ENCODE measurements around the gene ARSG. TPM values are rescaled to one million over a fixed set of nuclear protein-coding genes. Genes with fewer than 3 reads are reported as not detected.

The ARSG gene
- total and polyA plus RNA-seq, 2 of the 8 experiments (the other 6 are each of a cell fraction or from before 2014, with no cell fraction given): 3.3 to 4.0 TPM

GRCh38 chr17:68398691-68399637 is 107.7 kb downstream of the ARSG start:
- Histone ChIP-seq H2AFZ (ENCODE audit: low read length) (no peak overlapping the region), H3K4ac (replicated peaks; ENCODE audit: insufficient read length, low read depth, low read length) (no peak overlapping the region), H3K79me1 (ENCODE audit: low read depth, low read length) (no peaks in the 10 kb centered on the region), H2BK20ac (ENCODE audit: low read length) (no peak overlapping the region), H2BK5ac (ENCODE audit: low read depth, low read length) (no peak overlapping the region), H3K18ac (ENCODE audit: extremely low read depth, low read length) (no peak overlapping the region), H4K91ac (replicated peaks; ENCODE audit: insufficient read length, low read length) (no peak overlapping the region), H3K14ac (ENCODE audit: insufficient read length) (no peak overlapping the region), H3K79me2 (ENCODE audit: control insufficient read depth in 1 of 2, insufficient read depth in 2 of 2, low read length in 2 of 2) (no peaks in the 10 kb centered on the region), H3K4me2 (ENCODE audit: insufficient read depth in 1 of 2, low read depth in 2 of 2, low read length in 2 of 2) (no peak overlapping the region), H3K9me3 (ENCODE audit: insufficient read depth in 2 of 2, low read depth in 1 of 2, low read length in 1 of 2) (peaks cover 2 to 5% of the 10 kb centered on the region in 2 experiments; a peak in 1 of 4 replicates), H3K27me3 (replicated peaks in 1 of 4; ENCODE audit: control insufficient read depth in 3 of 4, extremely low read depth in 1 of 4, insufficient read depth in 3 of 4, low read length in 3 of 4) (no peaks in the 10 kb centered on the region), H4K8ac (ENCODE audit: extremely low read depth, insufficient read depth, low read length) (no peak overlapping the region), H3K4me1 (replicated peaks in 1 of 4; ENCODE audit: control insufficient read depth in 3 of 4, insufficient read depth in 4 of 4, low read length in 3 of 4) (peaks cover 0 to 2% (median 0%) of the 10 kb centered on the region in 4 experiments; a peak in 1 of 7 replicates), H3K4me3 (ENCODE audit: extremely low read depth in 1 of 4, insufficient read depth in 2 of 4, low read depth in 3 of 4, low read length in 4 of 4) (no peak overlapping the region), H4K5ac (ENCODE audit: insufficient read length, low read depth, low read length) (no peak overlapping the region), H3K36me3 (ENCODE audit: control insufficient read depth in 2 of 4, insufficient read depth in 4 of 4, low read length in 3 of 4) (no peaks in the 10 kb centered on the region), H3K23me2 (ENCODE audit: low read depth, low read length) (no peaks in the 10 kb centered on the region), H3K56ac (replicated peaks; ENCODE audit: insufficient read length, low read depth, low read length) (no peak overlapping the region), H4K20me1 (replicated peaks in 1 of 2; ENCODE audit: control insufficient read depth in 1 of 2, insufficient read depth in 2 of 2, low read length in 2 of 2) (no peaks in the 10 kb centered on the region), H2BK12ac (ENCODE audit: low read depth, low read length) (0 out of 2 replicates have a peak overlapping the region, but pooled peaks have one; percentile 1), H3K27ac (ENCODE audit: low read depth, low read length) (no peak overlapping the region), H2BK120ac (replicated peaks; ENCODE audit: low read depth, low read length) (no peak overlapping the region), H2BK15ac (ENCODE audit: low read length) (no peak overlapping the region; the same call in 1 of the 2 replicates), H3K9ac (replicated peaks in 1 of 4; ENCODE audit: extremely low read depth in 1 of 4, low read depth in 3 of 4, low read length in 3 of 4) (no peak overlapping the region), H3K23ac (ENCODE audit: insufficient read length) (no peak overlapping the region), H2AK5ac (ENCODE audit: low read depth, low read length) (no peak overlapping the region)
- DNase-seq (ENCODE audit: low read depth in 1 of 2, low spot score in 2 of 2): peak in 1 of 2 experiments; percentile 79
- FAIRE-seq: peak; percentile 72
- 35% methylated on average over 11 of the region's 11 CpGs; no CpG with 5 or more reads in 1 of the 2 experiments for whole genome bisulfite sequencing, 2 experiments (ENCODE audit: extremely low coverage in 1 of 2, insufficient coverage in 1 of 2, insufficient read length in 1 of 2, insufficient replicate concordance in 2 of 2, low coverage in 1 of 2, low lambda C conversion rate in 2 of 2, missing lambda C conversion rate in 1 of 2)
- CTCF ChIA-PET (ENCODE audit: partially characterized antibody): interaction anchor here (0.6 to 4.4 kb wide), 77 partner anchors 9 to 338 kb away, joined by 3 to 98 read pairs (median 4); partner anchors contain the start of gene AMZ2
- POLR2A ChIA-PET (ENCODE audit: partially characterized antibody): interaction anchor here (1.2 to 2.0 kb wide), 3 partner anchors 13 to 110 kb away, joined by 5 to 9 read pairs (median 5); partner anchors contain the start of genes ARSG and SLC16A6
- no peak for TF ChIP-seq NANOG (IDR thresholded peaks at IDR 0.05; ENCODE audit: insufficient read depth, low read depth, low read length, poor library complexity, severe bottlenecking)
- TF ChIP-seq CTCF (IDR thresholded peaks at IDR 0.05; ENCODE audit: control extremely low read depth in 1 of 3, insufficient read depth in 1 of 3, low read depth in 1 of 3, low read length in 3 of 3): peak; percentile 83 to 92 (median 92)
- TF ChIP-seq SIRT6 (IDR thresholded peaks at IDR 0.05; ENCODE audit: low read length): no peak
- no peak for TF ChIP-seq KDM1A (IDR thresholded peaks at IDR 0.05; ENCODE audit: borderline replicate concordance, low read length)
- 0 out of 2 replicates have a peak, but pooled peaks have one; percentile 11 for TF ChIP-seq MAX (IDR thresholded peaks at IDR 0.05)
- TF ChIP-seq CEBPB (IDR thresholded peaks at IDR 0.05; ENCODE audit: low read depth, low read length): no peak
- peak; percentile 84 to 91 for TF ChIP-seq RAD21 (IDR thresholded peaks at IDR 0.05 in 1 of 2, conservative IDR thresholded peaks at IDR 0.05 in 1 of 2; ENCODE audit: low read depth in 2 of 2, low read length in 2 of 2)

All from H1 (cell line).